Adipocyte (in vitro differentiated cells): ENCODE measurements around the gene NEK1.

Source experiments
- DNase-seq: peaks from one replicate; pipeline ENCODE4 v3.0.0-alpha.2; 2015; ENCODE audit warnings: low read depth
- H3K27me3 ChIP-seq: replicated peaks from 2 replicates; pipeline ENCODE4 v1.7.0; 2013; ENCODE audit warnings: mild to moderate bottlenecking, low read length, moderate library complexity; ENCODE audit not compliant: control insufficient read depth, insufficient read depth
- H3K36me3 ChIP-seq: 2 replicates; pipeline ENCODE4 v1.7.0; 2013; ENCODE audit warnings: low read length, mild to moderate bottlenecking, moderate library complexity; ENCODE audit not compliant: control insufficient read depth, insufficient read depth, severe bottlenecking
- H3K4me1 ChIP-seq: 2 replicates; pipeline ENCODE4 v1.7.0; 2013; ENCODE audit warnings: mild to moderate bottlenecking, low read length, moderate library complexity; ENCODE audit not compliant: control insufficient read depth, insufficient read depth
- H3K4me3 ChIP-seq: 2 replicates; pipeline ENCODE4 v1.7.0; 2013; ENCODE audit warnings: mild to moderate bottlenecking, low read length, moderate library complexity
- H3K9ac ChIP-seq: 2 replicates; pipeline ENCODE4 v1.7.0; 2013; ENCODE audit warnings: mild to moderate bottlenecking, low read length, moderate library complexity
- H3K9me3 ChIP-seq: 2 replicates; pipeline ENCODE4 v1.7.0; 2013; ENCODE audit warnings: mild to moderate bottlenecking, low read length, moderate library complexity; ENCODE audit not compliant: control insufficient read depth

Gene NEK1

GRCh38 chr4:169650227-169650936 lies 38.0 kb upstream of the NEK1 start:
- Histone ChIP-seq H3K36me3 (peaks cover 6% of the 10 kb centered on the region), H3K9ac (no peak overlapping the region), H3K27me3 (no peaks in the 10 kb centered on the region), H3K4me3 (no peak overlapping the region), H3K9me3 (no peaks in the 10 kb centered on the region), H3K4me1 (peaks cover 27% of the 10 kb centered on the region)
- no peak for DNase-seq

GRCh38 chr4:169649545-169650226 lies 37.3 kb upstream of the NEK1 start:
- peaks cover 26% of the 10 kb centered on the region for H3K4me1 ChIP-seq
- no peaks in the 10 kb centered on the region for H3K9me3 ChIP-seq
- peaks cover 10% of the 10 kb centered on the region for H3K36me3 ChIP-seq
- no peak overlapping the region for H3K9ac ChIP-seq
- no peak overlapping the region for H3K4me3 ChIP-seq
- DNase-seq, result no peak
- H3K27me3 ChIP-seq, result no peaks in the 10 kb centered on the region

GRCh38 chr4:169645627-169646026 lies 33.2 kb upstream of the NEK1 start:
- no peaks in the 10 kb centered on the region for H3K9me3 ChIP-seq
- DNase-seq, result no peak
- peaks cover 19% of the 10 kb centered on the region for H3K36me3 ChIP-seq
- H3K4me1 ChIP-seq, result peaks cover 16% of the 10 kb centered on the region
- H3K4me3 ChIP-seq, result no peak overlapping the region
- no peaks in the 10 kb centered on the region for H3K27me3 ChIP-seq
- no peak overlapping the region for H3K9ac ChIP-seq

- no peaks in the 10 kb centered on the region for H3K27me3 ChIP-seq
- no peak overlapping the region for H3K4me3 ChIP-seq
- peaks cover 19% of the 10 kb centered on the region for H3K36me3 ChIP-seq
- H3K9ac ChIP-seq, result no peak overlapping the region
- no peaks in the 10 kb centered on the region for H3K9me3 ChIP-seq
- DNase-seq, result no peak
- peaks cover 13% of the 10 kb centered on the region for H3K4me1 ChIP-seq
Measured at GRCh38 chr4:169644802-169645201, 32.4 kb upstream of the NEK1 start.

- Histone ChIP-seq H3K9me3 (no peaks in the 10 kb centered on the region), H3K36me3 (peaks cover 24% of the 10 kb centered on the region), H3K4me3 (no peak overlapping the region), H3K9ac (peak overlapping the region; percentile 43), H3K27me3 (no peaks in the 10 kb centered on the region), H3K4me1 (peaks cover 7% of the 10 kb centered on the region)
- peak; percentile 85 for DNase-seq
Measured at GRCh38 chr4:169640261-169640870, 28.0 kb upstream of the NEK1 start.

GRCh38 chr4:169634975-169635374 lies 22.6 kb upstream of the NEK1 start:
- no peak for DNase-seq
- Histone ChIP-seq H3K4me1 (peaks cover 4% of the 10 kb centered on the region), H3K27me3 (no peaks in the 10 kb centered on the region), H3K9ac (no peak overlapping the region), H3K9me3 (no peaks in the 10 kb centered on the region), H3K4me3 (no peak overlapping the region), H3K36me3 (peaks cover 12% of the 10 kb centered on the region)

- no peak for DNase-seq
- Histone ChIP-seq H3K4me3 (no peak overlapping the region), H3K36me3 (peaks cover 12% of the 10 kb centered on the region), H3K9ac (no peak overlapping the region), H3K9me3 (no peaks in the 10 kb centered on the region), H3K27me3 (no peaks in the 10 kb centered on the region), H3K4me1 (no peaks in the 10 kb centered on the region)
Measured at GRCh38 chr4:169632896-169633295, 20.5 kb upstream of the NEK1 start.

- H3K27me3 ChIP-seq, result no peaks in the 10 kb centered on the region
- H3K4me1 ChIP-seq, result no peaks in the 10 kb centered on the region
- no peak for DNase-seq
Measured at GRCh38 chr4:169630069-169630468, 17.7 kb upstream of the NEK1 start.

GRCh38 chr4:169628579-169628978 lies 16.2 kb upstream of the NEK1 start:
- H3K9ac ChIP-seq, result no peak overlapping the region
- no peaks in the 10 kb centered on the region for H3K36me3 ChIP-seq
- no peaks in the 10 kb centered on the region for H3K27me3 ChIP-seq
- no peaks in the 10 kb centered on the region for H3K9me3 ChIP-seq
- no peaks in the 10 kb centered on the region for H3K4me1 ChIP-seq
- H3K4me3 ChIP-seq, result no peak overlapping the region
- no peak for DNase-seq

More at GRCh38 chr4:169630069-169630468, 17.7 kb upstream of the NEK1 start:
- H3K4me3 ChIP-seq, result no peak overlapping the region
- no peaks in the 10 kb centered on the region for H3K9me3 ChIP-seq
- no peak overlapping the region for H3K9ac ChIP-seq
- no peaks in the 10 kb centered on the region for H3K36me3 ChIP-seq

GRCh38 chr4:169627307-169627706 lies 14.9 kb upstream of the NEK1 start:
- H3K9ac ChIP-seq, result no peak overlapping the region
- no peak overlapping the region for H3K4me3 ChIP-seq
- no peak for DNase-seq
- no peaks in the 10 kb centered on the region for H3K9me3 ChIP-seq
- peaks cover 10% of the 10 kb centered on the region for H3K4me1 ChIP-seq
- no peaks in the 10 kb centered on the region for H3K27me3 ChIP-seq
- no peaks in the 10 kb centered on the region for H3K36me3 ChIP-seq
